Astrocyte of the spinal cord (primary cell): ENCODE results near the gene ACR.

Experiments
- DNase-seq: peaks from one replicate; pipeline ENCODE4 v3.0.0; 2011; ENCODE audit warnings: low read depth, low spot score
- H3K4me3 ChIP-seq: 2 replicates; pipeline ENCODE4 v1.5.1; 2011; ENCODE audit warnings: low read depth, mild to moderate bottlenecking, low read length, moderate library complexity
- in situ Hi-C: cut with HindIII; loops from 2 replicates; pipeline ENCODE4 v1.10.0; 2017; ENCODE audit warnings: low sequenced_read_pairs
- TF ChIP-seq, protein P1 (sequence below): IDR thresholded peaks from 2 replicates; pipeline ENCODE4 v1.5.1; 2012; ENCODE audit warnings: low read depth, mild to moderate bottlenecking, low read length, inconsistent platforms

Gene ACR

DNA sequence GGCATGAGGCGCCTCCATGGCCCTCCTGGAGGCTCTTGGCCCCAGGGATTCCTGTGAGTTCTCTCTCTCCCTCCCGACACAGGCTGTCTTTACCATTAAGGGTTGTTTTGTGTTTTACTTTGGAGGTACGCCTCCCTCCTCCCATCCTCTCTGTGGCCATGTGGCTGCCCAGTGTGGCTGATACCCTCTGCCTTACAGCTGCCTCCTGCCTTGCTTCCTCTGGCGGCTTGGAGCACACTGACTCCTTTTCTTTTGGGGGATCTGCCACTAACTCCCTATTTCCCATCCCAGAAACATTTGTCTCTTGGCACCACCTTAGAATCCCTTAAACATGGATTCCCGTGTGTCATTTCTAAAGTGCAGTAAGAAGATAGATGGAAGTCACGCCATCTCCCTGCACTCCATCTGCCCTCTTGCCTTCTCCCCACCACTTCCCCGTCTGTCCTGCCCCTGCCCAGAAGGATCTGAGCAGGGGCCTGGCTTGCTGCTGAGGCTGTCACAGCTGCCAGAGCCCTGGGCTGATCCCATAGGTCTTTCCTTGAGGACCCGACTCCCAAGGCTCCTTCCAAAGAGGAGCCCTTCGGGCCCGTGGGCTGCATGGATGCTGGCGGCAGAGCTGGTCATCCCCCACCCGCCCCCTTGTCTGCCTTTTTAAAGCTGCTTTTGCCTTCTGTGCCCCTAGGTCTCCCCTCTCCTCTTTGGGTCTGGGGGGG, 15.1 kb upstream of the ACR start:
- TF ChIP-seq, protein P1, sequence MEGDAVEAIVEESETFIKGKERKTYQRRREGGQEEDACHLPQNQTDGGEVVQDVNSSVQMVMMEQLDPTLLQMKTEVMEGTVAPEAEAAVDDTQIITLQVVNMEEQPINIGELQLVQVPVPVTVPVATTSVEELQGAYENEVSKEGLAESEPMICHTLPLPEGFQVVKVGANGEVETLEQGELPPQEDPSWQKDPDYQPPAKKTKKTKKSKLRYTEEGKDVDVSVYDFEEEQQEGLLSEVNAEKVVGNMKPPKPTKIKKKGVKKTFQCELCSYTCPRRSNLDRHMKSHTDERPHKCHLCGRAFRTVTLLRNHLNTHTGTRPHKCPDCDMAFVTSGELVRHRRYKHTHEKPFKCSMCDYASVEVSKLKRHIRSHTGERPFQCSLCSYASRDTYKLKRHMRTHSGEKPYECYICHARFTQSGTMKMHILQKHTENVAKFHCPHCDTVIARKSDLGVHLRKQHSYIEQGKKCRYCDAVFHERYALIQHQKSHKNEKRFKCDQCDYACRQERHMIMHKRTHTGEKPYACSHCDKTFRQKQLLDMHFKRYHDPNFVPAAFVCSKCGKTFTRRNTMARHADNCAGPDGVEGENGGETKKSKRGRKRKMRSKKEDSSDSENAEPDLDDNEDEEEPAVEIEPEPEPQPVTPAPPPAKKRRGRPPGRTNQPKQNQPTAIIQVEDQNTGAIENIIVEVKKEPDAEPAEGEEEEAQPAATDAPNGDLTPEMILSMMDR: no peak
- no peak for DNase-seq
- no peak overlapping the region for H3K4me3 ChIP-seq
- in situ Hi-C loops: no loop called here

DNA sequence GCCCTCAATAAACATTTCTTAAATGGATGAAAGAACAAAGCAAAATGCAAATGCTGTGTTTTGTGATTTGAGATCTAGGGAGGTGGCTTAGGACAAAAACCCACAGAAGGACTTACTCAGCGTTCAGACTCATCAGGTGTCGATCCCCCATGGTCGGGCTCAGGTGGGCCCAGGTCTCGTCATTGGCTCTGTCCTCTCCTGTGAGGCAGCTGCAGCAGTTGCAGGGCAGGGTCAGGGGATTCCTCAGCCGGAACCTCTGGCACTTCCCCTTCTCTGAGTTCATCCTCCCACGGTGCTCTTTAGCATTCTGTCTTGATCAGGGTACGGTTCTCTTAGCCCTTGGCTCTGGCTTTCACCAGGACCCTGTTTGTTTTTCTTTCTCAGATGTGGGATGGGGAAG, 14.0 kb upstream of the ACR start:
- in situ Hi-C loops: no loop called here
- TF ChIP-seq, protein P1: no peak
- H3K4me3 ChIP-seq: no peak overlapping the region
- DNase-seq: no peak

DNA sequence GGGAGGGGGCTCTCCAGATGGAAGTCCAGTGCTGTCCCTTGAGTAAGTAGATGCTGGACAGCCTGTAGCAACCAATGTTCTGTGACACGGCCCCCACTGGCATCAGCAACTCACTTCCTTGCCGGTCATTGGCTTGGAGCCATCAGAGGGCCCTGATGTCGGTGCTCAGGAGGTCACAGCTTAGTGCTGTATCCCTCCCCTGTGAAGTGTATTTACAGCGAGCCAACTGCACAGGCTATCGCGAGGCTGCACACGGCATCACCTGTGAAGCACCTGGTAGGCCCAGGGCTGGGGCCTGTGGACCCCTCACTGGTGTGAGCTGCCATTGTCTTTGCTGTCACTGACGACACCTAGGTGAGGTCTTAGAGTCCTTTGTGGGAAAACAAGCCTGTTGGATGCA, 13.4 kb upstream of the ACR start:
- no peak for DNase-seq
- no peak overlapping the region for H3K4me3 ChIP-seq
- in situ Hi-C loops: no loop called here
- TF ChIP-seq, protein P1: no peak

DNA sequence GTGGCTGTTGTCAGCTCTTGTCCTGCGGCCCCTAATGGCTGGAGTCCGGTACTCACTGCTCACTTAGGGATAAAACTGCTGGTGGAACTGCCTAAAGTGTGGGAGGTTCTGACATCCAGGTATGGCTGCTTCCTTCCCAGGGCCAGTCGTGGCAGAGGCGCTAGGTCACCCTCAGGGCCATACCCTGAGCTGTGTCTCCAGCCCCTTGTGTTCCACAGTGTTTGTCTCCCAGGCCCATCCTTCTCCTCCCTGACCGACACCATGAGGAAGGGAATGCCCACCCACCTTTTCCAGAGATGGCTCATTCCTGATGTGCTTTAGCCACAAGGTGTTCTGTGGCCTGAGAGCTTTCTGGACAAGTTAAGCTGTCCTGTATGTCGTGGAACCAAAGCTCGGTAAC, 12.4 kb upstream of the ACR start:
- in situ Hi-C loops: no loop called here
- H3K4me3 ChIP-seq: no peak overlapping the region
- TF ChIP-seq, protein P1: no peak
- no peak for DNase-seq

DNA sequence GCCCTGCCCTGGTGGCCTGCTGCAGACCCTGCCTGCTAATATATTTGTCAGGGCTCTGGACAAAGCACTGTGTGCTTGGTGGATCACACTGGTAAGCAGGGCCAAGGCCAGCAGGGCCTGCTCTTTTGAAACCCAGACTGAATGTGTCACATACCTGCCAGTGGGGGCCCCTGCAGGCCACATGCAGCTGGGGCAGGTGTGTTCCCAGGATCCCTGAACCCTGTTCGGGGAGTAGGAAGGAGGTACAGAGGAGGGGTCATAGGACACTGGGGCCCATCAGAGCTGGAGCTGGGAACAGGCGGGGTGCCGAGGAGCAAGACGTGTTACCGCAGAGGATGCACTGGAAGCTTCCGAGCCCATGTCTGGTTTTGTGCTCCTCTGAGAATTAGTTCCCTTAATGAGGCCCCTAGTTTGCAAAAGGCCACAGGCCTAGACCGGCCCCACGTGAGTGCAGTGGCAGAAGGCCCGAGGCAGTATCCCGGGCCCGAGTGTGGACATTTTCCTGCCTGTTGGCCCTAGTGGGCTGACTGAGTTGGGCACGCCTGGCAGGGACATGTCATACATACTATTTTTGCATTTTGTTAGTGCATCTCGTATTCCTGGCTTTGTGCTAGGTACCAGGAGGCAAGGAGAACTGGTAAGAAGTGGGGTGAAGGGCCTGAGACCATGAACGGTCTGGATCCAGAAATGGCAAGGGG, 11.2 kb upstream of the ACR start:
- DNase-seq: no peak
- in situ Hi-C loops: no loop called here
- H3K4me3 ChIP-seq: no peak overlapping the region
- TF ChIP-seq, protein P1: no peak

DNA sequence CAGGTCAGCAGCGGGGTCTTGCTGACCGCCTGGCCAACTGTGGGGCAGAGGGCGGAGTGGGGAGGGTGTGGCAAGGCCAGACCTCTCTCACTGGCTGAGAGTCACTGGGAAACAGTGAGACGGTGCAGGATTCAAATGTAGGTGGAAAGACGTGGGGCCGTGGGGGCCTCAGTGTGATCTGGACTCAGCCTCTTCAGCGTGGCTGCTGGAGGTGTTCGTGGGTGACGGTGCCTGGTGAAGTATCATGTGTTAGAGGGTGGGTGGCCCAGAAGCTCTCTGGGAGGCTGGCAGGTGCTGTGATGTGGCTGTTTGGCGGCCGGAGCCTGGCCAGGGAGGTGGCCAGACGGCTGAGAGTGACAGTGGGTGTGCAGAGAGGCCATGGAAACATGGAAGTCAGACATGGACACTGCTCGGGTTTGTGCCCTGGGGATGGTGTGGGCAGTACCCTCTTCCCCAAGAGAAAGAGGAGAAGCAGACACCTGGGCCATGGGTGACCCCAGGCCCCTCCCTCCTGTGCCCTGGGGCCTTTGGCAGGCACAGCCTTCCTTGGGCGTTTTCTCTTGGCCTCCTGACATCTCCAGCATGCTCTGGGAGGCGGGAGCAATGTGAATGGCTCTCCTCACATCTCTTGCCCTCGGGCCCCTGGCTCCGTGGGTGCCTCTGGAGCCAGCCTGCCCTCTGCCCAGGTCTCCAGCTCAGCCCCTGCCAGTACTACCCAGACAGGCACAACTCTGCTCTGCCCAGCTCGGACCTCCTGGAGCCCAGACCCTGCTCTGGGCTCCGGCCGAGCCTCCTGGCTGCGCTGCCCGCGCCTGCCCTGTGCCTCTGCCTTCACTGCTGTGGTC, 10.1 kb upstream of the ACR start:
- TF ChIP-seq, protein P1: no peak
- in situ Hi-C loops: no loop called here
- no peak for DNase-seq
- no peak overlapping the region for H3K4me3 ChIP-seq
